ENCODE measurements around the gene CENPP.
"Not testable (repeated sequence)": the region's sequence is repeated elsewhere in the genome, so short reads cannot be mapped to it uniquely, and the experiment has no call there.

- TF ChIP-seq CTCF, POLR2A (IDR thresholded peaks at IDR 0.05): not testable (repeated sequence)
Measured at GRCh38 chr9:92623936-92624335, 298.2 kb downstream of the CENPP start.

All from body of pancreas (tissue), 4 donors.